ENCODE results near the gene TRHDE.

The TRHDE gene

DNA sequence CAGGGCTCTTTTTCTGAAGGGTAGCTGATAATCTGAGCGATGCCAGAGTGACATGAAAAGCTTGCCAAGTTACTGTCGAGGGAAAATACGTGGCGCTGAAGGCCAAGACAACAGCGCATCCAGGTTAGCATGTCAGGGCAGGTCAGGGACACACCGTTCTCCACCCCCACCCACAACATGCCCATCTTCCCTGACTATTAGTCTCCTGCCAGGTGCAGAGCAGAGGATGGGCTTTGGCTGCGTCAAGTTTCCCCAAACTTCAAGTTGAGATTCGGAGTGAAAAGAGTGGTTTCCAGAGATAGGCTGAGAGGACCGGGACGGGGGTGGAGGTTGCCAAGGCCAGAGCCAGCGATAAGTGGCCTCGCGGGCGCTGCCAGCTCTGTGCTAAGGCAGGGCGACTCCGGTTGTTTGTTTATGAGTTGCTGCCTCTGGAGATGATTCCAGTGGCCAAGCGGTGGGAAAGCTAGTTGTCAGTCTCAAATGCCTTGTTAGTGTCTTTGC lies 1.7 kb downstream of the TRHDE start:
- no peak for DNase-seq

GRCh38 chr12:72274931-72275330 lies 2.8 kb downstream of the TRHDE start:
- no peak for DNase-seq

DNA sequence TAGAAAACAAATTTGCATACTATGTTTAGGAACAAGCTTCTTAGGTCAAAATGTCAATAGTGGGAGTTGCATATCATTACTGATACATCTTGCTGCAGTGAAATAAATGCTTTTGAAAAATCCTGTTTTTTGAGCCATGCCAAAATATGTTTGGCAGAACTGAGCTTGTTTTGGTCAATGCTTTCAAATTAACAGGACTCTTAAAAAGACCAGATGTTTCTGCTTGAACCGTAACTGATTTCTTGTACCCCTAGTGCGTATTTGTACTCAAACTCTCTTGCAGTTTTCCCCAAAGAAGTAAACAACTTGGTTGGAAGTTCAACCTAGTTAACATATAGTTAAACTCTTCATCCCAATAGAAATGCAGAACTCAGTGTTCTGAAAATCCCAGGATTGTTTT lies 3.4 kb downstream of the TRHDE start:
- no peak for DNase-seq

GRCh38 chr12:72276181-72276805 lies 4.1 kb downstream of the TRHDE start:
- no peak for DNase-seq

GRCh38 chr12:72277415-72277814 lies 5.2 kb downstream of the TRHDE start:
- DNase-seq = no peak

- DNase-seq = no peak
Observed at GRCh38 chr12:72278894-72279293, 6.7 kb downstream of the TRHDE start.

GRCh38 chr12:72281126-72281525 lies 9.0 kb downstream of the TRHDE start:
- no peak for DNase-seq

GRCh38 chr12:72282721-72283120 lies 10.6 kb downstream of the TRHDE start:
- DNase-seq = no peak

- DNase-seq = no peak
Observed at GRCh38 chr12:72285861-72286260, 13.7 kb downstream of the TRHDE start.

- DNase-seq = no peak
Observed at GRCh38 chr12:72286526-72286925, 14.4 kb downstream of the TRHDE start.

- no peak for DNase-seq
Observed at GRCh38 chr12:72288436-72288835, 16.3 kb downstream of the TRHDE start.

- DNase-seq = no peak
Observed at GRCh38 chr12:72288911-72289310, 16.7 kb downstream of the TRHDE start.

GRCh38 chr12:72289633-72290032 lies 17.5 kb downstream of the TRHDE start:
- no peak for DNase-seq

GRCh38 chr12:72291175-72291574 lies 19.0 kb downstream of the TRHDE start:
- no peak for DNase-seq

DNA sequence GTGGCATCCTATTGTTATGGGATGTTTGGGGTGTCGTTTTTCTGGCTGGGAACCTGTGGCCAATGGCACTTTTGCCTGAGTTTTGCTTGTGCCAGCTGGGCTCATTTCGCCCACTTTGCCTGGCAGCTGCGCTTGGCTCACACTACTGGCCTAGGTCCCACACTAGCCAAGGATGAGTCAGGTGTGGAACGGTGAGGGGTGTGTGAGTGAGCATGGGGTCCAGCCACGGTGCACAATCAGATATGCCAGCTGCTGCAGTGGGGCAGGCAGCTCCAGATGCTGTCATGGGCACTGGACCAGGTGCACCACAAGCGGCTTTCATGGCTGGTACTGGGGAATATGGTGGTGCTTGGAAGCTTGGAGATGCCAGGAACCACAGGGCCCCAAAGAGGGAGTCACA lies 21.5 kb downstream of the TRHDE start:
- no peak for DNase-seq

DNA sequence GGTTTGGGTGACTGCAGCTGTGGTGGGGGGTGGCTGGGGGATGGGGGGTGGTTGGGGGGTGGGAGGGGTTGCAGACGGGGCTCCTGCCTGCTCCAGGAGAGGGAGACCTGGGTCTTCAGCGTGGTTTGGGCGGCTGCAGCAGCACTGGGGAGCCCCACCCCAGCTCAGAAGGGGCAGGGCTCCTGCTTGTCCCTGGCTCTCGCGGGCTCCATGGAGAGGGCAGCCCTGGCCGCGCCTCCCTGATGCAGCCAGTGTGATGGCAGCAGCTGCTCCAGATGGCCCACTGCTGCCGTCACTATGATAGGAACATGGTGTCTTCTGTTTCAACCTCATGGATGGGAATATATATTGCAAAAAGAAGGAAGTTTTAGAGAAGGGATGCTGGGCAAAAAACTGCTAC lies 22.9 kb downstream of the TRHDE start:
- no peak for DNase-seq

DNA sequence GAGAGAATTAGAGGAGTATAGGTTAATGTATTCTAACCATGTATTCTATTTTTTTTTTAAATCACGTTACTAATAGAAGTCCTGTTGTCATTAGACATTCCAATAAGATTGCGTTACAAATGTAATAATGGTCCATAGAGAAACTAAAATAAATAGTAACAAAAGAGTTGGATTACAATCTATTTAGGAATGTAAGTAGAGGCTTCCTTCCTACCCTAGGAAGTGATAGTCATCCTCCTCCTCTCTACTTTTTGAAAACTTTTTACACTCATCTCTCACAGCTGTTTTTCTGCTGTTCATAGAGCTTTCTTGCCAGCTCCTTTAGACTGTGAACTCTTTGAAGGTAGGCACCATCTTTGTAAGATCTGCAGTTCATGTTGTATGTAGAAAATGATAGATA lies 23.6 kb downstream of the TRHDE start:
- no peak for DNase-seq

DNA sequence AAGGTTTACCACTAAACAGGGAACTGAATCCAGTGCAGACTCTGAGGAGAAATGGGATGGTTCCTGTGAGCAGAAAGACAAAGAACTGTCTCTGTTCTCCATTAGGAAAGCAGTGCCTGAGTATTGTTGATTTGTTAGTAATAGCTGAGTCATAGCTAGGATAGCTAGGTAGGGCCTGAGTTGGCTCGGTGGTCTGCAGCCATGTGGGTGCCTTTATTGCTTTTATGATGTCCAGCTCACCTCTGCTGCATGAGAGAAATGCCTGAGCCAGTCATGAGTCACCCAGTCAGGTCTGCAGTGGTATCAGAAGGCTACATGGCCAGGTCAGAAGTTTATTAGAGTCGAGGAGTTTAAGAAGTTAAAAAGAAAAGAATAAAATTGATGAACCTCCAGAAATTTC lies 24.2 kb downstream of the TRHDE start:
- DNase-seq = no peak

DNA sequence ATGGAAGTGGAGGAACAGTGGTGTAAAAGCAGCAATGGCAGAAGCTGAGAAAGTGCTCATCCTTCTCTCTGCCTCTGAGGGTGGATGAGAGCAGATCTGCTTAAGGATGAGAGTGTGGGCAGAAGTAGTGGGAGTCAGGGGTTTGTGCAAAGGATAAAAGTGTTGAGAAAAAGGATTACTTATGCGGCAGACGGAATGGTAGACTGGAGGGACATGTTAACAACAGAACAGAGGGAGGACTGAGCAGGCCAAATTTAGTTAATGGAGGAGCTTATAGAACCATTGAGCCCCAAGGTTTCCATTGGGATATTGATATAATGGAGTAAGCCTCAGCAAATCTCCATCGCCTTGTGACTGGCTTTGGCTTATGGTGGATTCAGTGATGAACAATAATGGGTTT lies 25.5 kb downstream of the TRHDE start:
- no peak for DNase-seq

DNA sequence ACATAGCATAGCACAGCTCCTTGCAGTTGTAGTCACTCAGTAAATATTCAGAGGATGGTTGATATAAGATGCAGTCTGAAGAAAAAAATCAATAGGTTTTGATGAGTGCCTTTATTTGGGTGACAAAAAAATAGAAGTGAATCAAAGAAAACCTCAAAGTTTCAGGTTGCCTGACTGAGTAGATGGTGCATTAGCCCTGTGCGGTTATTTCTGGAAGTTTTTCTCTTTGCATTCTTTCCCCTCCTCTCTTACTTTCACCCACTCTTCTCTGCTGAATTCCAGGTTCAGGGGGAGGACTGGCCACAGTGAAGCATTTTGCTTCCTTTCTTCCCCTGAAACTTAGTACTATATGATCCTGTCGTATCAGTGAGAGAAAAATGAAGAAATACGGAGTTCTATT lies 28.6 kb downstream of the TRHDE start:
- DNase-seq = no peak

DNA sequence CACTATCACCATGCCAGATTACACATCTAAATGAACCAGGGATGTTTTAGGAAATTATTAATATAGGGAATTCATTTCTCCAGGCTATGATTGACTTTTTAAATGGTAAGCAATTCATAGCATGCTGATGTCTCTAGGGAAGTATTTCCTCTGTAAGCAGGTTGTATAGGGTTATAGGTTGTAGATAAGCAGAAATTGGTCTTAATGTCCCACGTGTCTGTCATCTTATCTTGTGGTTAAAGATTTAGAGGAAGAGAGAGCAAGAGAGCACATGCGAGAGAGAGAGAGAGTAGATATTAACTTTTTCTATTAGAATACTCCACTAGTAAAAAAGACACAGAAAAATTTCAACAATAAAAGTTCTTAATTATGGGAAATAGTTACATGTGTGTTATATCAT lies 32.6 kb downstream of the TRHDE start:
- peak in 1 of 2 experiments; percentile 15 for DNase-seq

- DNase-seq = no peak
Observed at GRCh38 chr12:72307229-72307628, 35.1 kb downstream of the TRHDE start.

- no peak for DNase-seq
Observed at GRCh38 chr12:72311946-72312345, 39.8 kb downstream of the TRHDE start.

DNA sequence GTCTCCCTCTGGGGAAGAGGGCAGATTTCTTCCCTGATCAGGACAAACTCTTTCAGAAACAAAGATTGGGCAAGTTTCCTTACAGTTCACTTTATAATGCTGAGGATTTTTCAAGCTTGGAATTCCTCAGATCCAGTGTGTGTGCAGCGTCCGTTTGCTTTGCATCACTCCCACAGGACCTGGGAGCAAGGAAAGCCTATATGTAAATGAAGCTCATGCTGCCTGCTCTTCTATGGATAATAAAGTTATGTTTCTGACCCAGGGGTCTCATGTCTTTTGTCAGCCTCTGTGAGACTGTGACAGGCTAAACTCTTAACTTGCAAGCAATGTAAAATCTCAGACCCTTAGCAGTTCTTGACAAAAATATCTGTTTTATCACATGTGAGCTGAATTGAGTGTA lies 41.6 kb downstream of the TRHDE start:
- DNase-seq = no peak

- DNase-seq = no peak
Observed at GRCh38 chr12:72315858-72316257, 43.7 kb downstream of the TRHDE start.

DNA sequence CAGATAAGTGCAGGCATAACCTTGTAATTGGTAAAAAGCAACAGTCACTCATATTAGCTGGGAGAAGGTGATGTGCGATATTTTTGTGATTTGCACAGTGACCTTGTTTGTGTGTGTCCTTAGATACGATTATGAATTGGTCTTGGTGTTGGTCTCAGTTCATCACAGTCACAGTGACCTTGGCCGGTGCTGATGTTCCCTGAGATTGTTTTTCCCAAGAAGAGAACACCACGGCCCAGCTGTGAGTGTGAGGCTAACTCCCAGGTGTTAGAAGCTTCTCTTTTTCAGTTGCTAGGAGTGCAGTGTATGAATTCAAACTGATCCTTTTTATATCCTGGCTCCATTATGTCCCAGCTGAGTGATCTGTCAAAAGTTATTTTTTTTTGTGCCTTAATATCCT lies 46.2 kb downstream of the TRHDE start:
- no peak for DNase-seq

Data from Kasumi-1 (cell line).